HG03442 (cell line): ENCODE data around the gene BRIP1.
"Not testable (repeated sequence)": the region's sequence is repeated elsewhere in the genome, so short reads cannot be mapped to it uniquely, and the experiment has no call there.

Experiments
- ATAC-seq: cut with Tn5 transposase; IDR thresholded peaks from one replicate; pipeline ENCODE4 v1.9.1; 2021; ENCODE audit warnings: mild to moderate bottlenecking, moderate library complexity; ENCODE audit not compliant: unreplicated experiment

The BRIP1 gene

DNA sequence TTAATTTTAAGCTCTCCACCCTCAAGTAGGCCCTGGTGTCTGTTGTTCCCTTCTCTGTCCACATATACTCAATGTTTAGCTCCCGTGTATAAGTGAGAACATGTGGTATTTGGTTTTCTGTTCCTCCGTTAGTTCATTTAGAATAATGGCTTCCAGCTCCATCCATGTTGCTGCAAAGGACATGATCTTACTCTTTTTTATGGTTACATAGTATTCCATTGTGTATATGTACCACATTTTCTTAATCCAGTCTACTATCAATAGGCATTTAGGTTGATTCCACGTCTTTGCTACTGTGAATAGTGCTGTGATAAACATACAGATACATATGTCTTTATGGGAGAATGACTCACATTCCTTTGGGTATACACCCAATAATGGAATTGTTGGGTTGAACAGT lies 160.9 kb downstream of the BRIP1 start:
- ATAC-seq, result no peak

DNA sequence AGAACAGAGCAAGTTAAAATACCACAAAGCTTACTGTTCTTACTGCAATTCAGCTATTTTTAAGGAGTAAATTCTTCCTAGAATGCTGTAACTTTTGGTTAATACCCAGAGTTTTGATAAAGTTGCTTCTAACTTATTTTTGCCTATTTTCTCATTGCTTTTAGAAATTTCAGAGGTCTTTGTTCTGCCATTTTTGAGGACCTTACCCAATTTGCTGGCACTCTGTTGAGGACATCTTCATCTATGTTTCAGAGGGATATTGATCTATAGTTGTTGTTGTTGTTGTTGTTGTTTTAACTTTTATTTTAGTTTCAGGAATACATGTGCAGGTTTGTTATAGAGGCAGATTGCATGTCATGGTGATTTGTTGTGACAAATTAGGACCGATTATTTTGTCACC lies 161.3 kb downstream of the BRIP1 start:
- no peak for ATAC-seq

GRCh38 chr17:61701334-61701733 lies 162.0 kb downstream of the BRIP1 start:
- no peak for ATAC-seq

- no peak for ATAC-seq
These were observed 163.1 kb downstream of the BRIP1 start for GRCh38 chr17:61700252-61700651.

DNA sequence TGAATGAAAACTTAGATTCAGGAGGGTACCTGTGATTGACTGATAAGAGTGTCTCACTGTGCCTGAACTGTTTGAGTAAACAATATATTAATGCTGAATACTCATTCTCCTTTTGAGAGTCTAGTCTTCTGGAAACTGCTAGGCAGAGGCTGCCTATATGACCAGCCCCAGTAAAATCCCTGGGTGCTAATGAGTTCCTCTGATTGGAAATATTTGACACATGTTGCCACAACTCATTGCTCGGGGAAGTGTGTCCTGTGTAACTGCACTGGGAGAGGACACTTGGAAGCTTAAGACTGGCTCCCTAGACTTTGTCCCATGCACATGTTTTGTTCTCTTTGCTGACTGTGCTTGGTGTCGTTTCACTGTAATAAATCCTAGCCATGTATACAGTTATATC lies 163.6 kb downstream of the BRIP1 start:
- no peak for ATAC-seq

GRCh38 chr17:61699032-61699431 lies 164.3 kb downstream of the BRIP1 start:
- no peak for ATAC-seq

GRCh38 chr17:61698244-61698643 lies 165.1 kb downstream of the BRIP1 start:
- no peak for ATAC-seq

DNA sequence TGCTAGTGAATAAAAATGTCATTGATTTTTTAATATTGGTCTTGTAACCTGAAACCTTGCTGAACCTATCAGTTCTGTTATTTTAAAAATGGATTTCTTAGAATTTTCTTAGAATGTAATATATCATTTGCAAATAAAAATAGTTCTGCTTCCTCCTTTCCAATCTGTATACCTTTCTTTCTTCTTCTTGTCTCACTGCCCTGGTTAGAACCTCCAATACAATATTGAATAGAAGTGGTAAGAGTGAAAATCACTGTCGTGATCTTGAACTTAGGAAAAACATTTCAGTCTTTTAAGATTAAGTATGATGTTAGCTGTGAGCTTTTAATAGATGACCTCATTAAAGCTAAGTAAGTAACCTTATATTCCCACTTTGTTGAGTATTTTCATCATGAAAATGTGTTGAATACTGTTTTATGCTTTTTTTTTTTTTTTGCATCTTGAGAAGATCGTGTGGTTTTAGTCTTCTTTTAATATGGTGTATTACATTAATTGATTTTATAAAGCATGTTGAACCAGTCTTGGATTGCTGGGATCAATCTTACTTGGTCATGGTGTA lies 167.5 kb downstream of the BRIP1 start:
- ATAC-seq, result no peak

GRCh38 chr17:61694095-61694494 lies 169.2 kb downstream of the BRIP1 start:
- no peak for ATAC-seq

DNA sequence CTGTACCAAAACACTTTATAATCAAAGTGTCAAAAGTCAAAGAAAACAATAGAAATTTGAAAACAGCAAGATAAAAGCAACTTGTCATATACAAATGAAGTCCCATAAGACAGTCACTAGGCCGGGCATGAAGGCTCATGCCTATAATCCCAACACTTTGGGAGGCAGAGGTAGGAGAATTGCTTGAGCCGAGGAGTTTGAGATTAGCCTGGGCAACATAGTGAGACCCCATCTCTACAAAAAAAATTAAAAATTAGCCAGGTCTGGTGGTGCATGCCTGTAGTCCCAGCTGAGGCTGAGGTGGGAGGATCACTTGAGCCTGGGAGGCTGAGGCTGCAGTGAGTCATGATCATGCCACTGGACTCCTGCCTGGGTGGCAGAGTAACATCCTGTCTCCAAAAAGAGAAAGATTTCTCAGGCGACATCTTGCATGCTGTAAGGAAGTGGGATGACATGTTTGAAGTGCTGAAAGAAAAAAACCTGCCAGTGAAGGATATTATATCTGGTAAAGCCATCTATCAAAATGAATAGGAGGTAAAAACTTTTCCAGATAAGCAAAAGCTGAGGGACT lies 173.6 kb downstream of the BRIP1 start:
- no peak for ATAC-seq

DNA sequence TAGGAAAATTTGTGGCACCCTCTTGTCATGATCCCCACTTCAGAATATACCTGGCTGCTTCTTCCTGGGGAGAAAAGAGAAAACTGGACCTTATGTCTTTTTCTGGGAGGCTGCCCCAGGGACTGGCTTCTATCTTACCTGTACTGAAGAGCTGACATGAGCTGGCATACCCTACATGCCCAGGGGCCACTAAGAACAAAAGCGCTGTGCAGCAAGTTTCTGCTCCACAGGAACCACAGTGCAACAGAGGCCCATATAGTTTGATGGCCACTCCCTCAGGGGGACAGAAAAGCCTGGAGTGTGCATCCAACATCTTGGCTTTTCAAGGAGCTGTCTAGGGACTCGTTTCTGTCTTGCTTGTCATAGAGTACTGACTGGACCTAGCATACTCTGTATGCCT lies 175.6 kb downstream of the BRIP1 start:
- no peak for ATAC-seq

DNA sequence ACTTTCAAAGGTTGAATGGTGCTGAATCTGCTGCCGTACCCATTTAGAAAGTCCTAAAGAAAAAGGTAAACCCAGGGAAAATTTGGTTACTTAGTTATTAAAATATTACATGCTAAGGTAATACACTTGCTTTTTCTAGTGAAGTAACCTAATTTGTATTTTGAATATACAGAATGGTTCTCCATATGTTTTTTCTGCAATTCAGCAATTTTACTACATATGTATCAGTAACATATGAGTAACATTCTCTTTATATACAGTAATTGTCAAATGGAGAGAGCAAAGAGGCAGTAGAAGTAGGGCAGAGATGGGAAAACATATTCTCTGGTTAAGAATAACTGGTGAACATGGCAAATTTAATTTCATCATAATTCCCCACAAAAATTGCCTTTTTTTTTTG lies 177.2 kb downstream of the BRIP1 start:
- ATAC-seq, result no peak

DNA sequence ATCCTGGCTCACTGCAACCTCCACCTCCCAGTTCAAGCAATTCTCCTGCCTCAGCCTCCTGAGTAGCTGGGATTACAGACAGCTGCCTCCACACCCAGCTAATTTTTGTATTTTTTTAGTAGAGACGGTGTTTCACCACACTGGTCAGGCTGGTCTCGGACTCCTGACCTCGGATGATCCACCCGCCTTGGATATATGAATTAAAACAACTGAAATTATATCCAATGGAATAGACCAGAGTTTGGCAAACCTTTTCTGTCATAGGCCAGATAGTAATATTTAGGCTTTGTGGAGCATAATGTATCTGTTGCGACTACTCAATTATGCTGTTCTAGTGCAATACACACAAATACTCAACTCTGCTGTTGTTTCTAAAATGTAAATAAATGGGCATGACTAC lies 178.5 kb downstream of the BRIP1 start:
- ATAC-seq, result no peak

DNA sequence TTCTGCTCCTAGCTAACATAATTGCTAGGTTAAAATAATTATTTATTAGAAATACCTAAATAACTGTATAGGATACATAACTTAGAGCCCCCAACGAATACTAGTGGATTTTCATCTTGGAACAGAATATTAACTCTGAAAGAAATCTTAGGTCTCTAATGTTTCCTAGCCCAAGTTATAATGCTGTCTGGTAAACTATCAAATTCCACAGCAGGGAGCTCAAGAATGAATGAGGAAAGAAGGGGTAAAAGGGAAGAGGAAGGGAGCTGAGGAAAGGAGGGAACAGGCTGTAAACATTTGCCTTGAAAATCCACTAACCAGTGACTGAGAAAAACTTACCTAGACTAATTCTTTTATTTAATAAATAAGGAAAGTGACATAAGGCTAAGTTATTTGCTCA lies 179.2 kb downstream of the BRIP1 start:
- ATAC-seq, result no peak

DNA sequence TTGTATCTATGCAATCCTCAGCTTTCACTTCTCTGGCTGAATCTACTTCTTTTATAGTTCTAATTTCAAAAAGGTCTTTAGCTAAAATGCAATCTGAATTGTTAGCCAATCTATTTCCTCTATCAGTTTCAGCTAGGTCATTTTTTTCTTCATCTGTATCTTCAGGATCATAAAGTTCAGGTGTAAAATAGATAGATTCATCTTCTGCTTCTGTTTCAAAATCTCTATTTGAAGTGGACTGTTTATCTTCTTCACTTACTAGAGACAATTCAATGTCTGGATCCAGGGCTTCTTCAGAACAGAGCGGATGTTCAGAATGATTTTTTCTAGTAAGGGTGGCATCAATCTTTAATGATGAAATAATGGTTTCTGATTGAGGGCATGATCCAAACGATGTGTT lies 179.9 kb downstream of the BRIP1 start:
- no peak for ATAC-seq

DNA sequence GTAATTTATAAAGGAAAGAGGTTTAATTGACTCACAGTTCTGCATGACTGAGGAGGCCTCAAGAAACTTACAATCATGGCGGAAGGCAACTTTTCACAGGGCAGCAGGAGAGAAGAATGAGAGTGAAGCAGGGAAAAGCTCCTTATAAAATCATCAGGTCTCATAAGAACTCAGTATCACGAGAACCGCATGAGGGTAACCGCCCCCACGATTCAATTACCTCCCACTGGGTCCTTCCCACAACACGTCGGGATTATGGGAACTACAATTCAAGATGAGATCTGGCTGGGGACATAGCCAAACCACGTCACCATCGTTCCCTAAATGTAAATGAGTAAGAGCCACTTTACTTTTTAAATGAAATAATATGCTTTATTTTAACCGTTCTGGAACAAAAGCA lies 182.4 kb downstream of the BRIP1 start:
- no peak for ATAC-seq

DNA sequence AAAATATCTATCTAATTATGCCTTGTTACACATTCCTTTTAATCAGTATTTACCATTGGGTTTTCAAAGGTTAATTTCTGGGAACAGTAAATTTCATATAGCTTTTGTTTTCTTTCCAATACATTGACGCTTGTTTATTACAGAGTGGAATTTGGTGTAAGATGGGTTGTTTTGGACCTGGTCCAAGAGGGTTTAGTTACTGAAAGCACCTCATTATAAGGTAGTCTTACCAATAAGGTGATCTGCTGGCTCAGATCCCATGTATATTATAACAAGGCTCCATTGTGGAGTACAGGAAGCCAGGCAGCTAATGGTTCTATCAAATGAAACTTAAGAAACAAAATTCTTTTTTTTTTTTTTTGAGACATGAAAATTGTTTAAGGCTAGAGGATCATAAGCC lies 185.0 kb downstream of the BRIP1 start:
- ATAC-seq, result no peak

DNA sequence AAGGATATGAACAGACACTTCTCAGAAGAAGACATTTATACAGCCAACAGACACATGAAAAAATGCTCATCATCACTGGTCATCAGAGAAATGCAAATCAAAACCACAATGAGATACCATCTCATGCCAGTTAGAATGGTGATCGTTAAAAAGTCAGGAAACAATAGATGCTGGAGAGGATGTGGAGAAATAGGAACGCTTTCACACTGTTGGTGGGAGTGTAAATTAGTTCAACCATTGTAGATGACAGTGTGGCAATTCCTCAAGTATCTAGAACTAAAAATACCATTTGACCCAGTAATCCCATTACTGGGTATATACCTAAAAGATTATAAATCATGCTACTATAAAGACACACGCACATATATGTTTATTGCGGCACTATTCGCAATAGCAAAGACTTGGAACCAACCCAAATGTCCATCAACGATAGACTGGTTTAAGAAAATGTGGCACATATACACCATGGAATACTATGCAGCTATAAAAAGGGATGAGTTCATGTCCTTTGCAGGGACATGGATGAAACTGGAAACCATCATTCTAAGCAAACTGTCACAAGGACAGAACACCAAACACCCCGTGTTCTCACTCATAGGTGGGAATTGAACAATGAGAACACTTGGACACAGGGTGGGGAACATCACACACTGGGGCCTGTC lies 186.0 kb downstream of the BRIP1 start:
- ATAC-seq, result not testable (repeated sequence)

GRCh38 chr17:61676522-61676921 lies 186.8 kb downstream of the BRIP1 start:
- ATAC-seq, result not testable (repeated sequence)

- not testable (repeated sequence) for ATAC-seq
These were observed 188.7 kb downstream of the BRIP1 start for GRCh38 chr17:61674609-61675008.

DNA sequence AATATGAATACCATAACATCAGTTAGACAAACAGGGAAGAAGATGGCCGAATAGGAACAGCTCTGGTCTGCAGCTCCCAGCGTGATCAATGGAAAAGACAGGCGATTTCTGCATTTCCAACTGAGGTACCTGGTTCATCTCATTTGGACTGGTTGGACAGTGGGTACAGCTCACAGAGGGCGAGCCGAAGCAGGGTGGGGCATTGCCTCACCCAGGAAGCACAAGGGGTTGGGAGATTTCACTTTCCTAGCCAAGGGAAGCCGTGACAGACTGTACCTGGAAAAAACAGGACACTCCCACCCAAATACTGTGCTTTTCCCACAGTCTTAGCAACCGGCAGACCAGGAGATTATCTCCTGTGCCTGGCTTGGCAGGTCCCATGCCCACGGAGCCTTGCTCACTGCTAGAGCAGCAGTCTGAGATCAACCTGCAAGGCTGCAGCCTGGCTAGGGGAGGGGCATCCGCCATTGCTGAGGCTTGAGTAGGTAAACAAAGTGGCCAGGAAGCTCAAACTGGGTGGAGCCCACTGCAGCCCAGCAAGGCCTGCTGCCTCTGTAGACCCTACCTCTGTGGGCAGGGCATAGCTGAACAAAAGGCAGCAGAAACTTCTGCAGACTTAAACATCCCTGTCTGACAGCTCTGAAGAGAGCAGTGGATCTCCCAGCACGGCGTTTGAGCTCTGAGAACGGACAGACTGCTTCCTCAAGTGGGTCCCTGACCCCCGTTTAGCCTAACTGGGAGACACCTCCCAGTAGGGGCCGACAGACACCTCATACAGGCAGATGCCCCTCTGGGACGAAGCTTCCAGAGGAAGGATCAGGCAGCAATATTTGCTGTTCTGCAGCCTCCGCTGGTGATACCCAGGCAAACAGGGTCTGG lies 190.1 kb downstream of the BRIP1 start:
- ATAC-seq, result not testable (repeated sequence)

- ATAC-seq, result no peak
These were observed 191.2 kb downstream of the BRIP1 start for GRCh38 chr17:61672140-61672539.
